Peyer's patch (tissue), 4 donors: ENCODE results near the gene MED13L. TPM values are rescaled to one million over a fixed set of nuclear protein-coding genes. Genes with fewer than 3 reads are reported as not detected.

Experiments used
- DNase-seq, 3 donors: peaks; one replicate each; pipeline ENCODE4 v3.0.0-alpha.2; 2017 to 2019
- H3K27ac ChIP-seq, 4 donors: fragments of 200-600 bp; sonication (generic); one replicate each; pipeline ENCODE4 v1.5.1; 2016 to 2019
- H3K27me3 ChIP-seq, 2 donors: fragments of 200-600 bp; sonication (generic); one replicate each; pipeline ENCODE4 v1.5.1; 2019
- H3K36me3 ChIP-seq, 3 donors: fragments of 200-600 bp; sonication (generic); one replicate each; pipeline ENCODE4 v1.5.1; 2016 to 2019
- H3K4me1 ChIP-seq, 4 donors: fragments of 200-600 bp; sonication (generic); one replicate each; pipeline ENCODE4 v1.5.1; 2016 to 2019
- H3K4me3 ChIP-seq, 4 donors: fragments of 200-600 bp; sonication (generic); 1 replicate in 3 of 4; 2 replicates in 1 of 4; pipeline ENCODE4 v1.5.1; 2016 to 2019; ENCODE audit warnings: mild to moderate bottlenecking in 1 of 4
- H3K9me3 ChIP-seq, 4 donors: fragments of 200-600 bp; sonication (generic); one replicate each; pipeline ENCODE4 v1.5.1; 2016 to 2019; ENCODE audit warnings: mild to moderate bottlenecking in 1 of 4
- POLR2A ChIP-seq, 2 donors: fragments of 450-650 bp; IDR thresholded peaks; one replicate each; pipeline ENCODE4 v1.5.1; 2017; ENCODE audit warnings: antibody characterized with exemption in 2 of 2, mild to moderate bottlenecking in 2 of 2, moderate library complexity in 2 of 2
- total RNA-seq, 4 donors: library from RNA; depleted of rRNA; stranded (reverse); fragments of >200 nt; gene quantifications; one replicate each; pipeline ENCODE4 v1.1.0, GENCODE V29; 2016
- TF ChIP-seq, protein P1 (sequence below), 6 experiments: fragments of 450-650 bp in 4 of 6; fragments of 200-600 bp in 2 of 6; sonication (generic) in 1 of 6; IDR thresholded peaks; one replicate each; pipeline ENCODE4 v1.5.1; 2017 to 2019; ENCODE audit warnings: antibody characterized with exemption in 6 of 6, mild to moderate bottlenecking in 3 of 6, moderate library complexity in 1 of 6

Gene MED13L
- total RNA-seq, 4 donors from 2014 or later, result 127 to 181 (median 145) TPM

DNA sequence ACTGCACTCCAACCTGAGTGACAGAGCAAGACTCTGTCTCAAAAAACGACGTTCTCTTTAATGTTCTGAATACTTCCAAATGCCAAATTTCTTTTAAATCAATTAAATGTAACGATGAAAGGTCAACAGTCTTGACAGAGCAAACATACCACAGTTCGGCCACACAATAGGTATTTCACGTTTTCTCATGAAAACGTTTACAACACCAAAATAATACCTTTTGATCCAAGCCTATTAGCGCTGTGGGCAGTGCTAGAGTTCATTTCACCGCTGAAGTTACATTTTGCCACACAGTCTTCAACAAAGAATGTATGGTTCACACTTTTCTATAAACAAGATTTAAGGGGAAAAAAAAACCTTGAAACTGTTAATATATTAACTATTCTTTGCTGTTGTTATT, 122.1 kb downstream of the MED13L start:
- peaks cover 0 to 9% (median 0%) of the 10 kb centered on the region in 4 donors for H3K4me1 ChIP-seq

DNA sequence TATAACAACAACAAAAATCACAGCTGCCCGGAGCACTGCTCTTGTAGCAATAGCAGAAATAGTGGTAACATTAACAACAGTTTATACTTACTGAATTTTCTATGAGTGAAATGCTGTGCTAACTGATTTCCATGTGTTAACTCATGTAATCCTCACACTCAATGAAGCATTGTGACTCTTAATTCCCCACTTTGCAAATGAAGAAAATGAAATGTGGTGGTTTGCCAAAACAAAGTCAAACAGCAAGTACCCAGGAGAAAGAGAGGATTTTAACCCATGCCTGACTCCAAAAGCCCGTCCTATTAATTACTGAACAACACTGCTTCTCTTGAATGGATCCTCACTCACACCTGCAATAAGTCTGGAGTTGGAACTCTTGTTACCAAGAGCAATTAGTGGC, 123.5 kb downstream of the MED13L start:
- Histone ChIP-seq H3K36me3 (no peaks in the 10 kb centered on the region), H3K4me3 (no peak overlapping the region), H3K27me3 (no peaks in the 10 kb centered on the region), H3K27ac (no peak overlapping the region), H3K9me3 (no peaks in the 10 kb centered on the region), H3K4me1 (peaks cover 0 to 10% (median 0%) of the 10 kb centered on the region in 4 donors)
- TF ChIP-seq, protein P1, sequence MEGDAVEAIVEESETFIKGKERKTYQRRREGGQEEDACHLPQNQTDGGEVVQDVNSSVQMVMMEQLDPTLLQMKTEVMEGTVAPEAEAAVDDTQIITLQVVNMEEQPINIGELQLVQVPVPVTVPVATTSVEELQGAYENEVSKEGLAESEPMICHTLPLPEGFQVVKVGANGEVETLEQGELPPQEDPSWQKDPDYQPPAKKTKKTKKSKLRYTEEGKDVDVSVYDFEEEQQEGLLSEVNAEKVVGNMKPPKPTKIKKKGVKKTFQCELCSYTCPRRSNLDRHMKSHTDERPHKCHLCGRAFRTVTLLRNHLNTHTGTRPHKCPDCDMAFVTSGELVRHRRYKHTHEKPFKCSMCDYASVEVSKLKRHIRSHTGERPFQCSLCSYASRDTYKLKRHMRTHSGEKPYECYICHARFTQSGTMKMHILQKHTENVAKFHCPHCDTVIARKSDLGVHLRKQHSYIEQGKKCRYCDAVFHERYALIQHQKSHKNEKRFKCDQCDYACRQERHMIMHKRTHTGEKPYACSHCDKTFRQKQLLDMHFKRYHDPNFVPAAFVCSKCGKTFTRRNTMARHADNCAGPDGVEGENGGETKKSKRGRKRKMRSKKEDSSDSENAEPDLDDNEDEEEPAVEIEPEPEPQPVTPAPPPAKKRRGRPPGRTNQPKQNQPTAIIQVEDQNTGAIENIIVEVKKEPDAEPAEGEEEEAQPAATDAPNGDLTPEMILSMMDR (IDR thresholded peaks at IDR 0.05), result no peak
- TF ChIP-seq POLR2A (IDR thresholded peaks at IDR 0.05), result no peak
- no peak for DNase-seq

More for the DNA sequence above, 122.1 kb downstream of the MED13L start:
- no peak overlapping the region for H3K4me3 ChIP-seq
- DNase-seq, result no peak
- H3K9me3 ChIP-seq, result no peaks in the 10 kb centered on the region
- TF ChIP-seq, protein P1 (IDR thresholded peaks at IDR 0.05), result no peak
- no peak for TF ChIP-seq POLR2A (IDR thresholded peaks at IDR 0.05)
- H3K27me3 ChIP-seq, result no peaks in the 10 kb centered on the region
- no peaks in the 10 kb centered on the region for H3K36me3 ChIP-seq
- H3K27ac ChIP-seq, result no peak overlapping the region

DNA sequence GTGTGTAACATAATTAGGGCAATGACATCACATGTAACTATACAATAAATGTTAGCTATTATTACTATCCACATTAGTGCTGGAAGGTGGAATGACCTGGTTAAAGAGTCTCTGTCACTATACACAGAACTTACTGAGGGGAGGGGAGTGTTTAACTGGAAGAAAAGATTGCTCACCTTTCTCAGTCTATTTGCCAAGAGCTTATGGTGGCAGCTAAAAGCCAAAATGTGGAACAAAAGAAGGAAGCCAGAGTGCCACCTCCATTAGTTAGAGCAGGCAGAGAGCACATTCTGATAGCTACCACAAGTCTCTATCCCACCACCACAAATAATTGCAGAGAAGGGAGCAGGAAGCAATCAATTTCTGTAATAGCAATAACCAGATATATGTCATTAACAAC, 124.4 kb downstream of the MED13L start:
- DNase-seq, result no peak
- peaks cover 0 to 10% (median 0%) of the 10 kb centered on the region in 4 donors for H3K4me1 ChIP-seq
- TF ChIP-seq, protein P1 (IDR thresholded peaks at IDR 0.05), result no peak
- no peak for TF ChIP-seq POLR2A (IDR thresholded peaks at IDR 0.05)
- no peaks in the 10 kb centered on the region for H3K27me3 ChIP-seq
- H3K27ac ChIP-seq, result no peak overlapping the region
- H3K9me3 ChIP-seq, result no peaks in the 10 kb centered on the region
- no peaks in the 10 kb centered on the region for H3K36me3 ChIP-seq
- H3K4me3 ChIP-seq, result no peak overlapping the region

DNA sequence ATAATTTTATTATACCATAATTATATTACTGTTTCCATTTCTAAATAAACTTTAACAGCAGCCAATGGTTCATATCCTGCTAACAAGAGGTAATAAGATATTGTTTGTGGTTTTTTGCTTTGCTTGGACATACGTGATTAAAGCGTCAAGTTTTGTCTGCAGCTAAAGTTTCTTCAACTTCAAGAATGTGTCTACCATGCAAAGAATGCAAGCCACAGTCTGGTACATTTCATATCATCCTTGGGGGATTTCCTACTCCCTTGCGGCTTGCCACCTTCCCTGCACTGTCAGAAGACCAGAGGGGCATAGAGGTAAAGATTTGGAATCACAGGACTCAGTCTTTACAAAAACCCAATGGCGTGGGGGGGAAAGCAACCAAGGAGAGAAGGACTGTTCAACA, 125.2 kb downstream of the MED13L start:
- Histone ChIP-seq H3K4me1 (peaks cover 0 to 6% (median 0%) of the 10 kb centered on the region in 4 donors), H3K27ac (no peak overlapping the region), H3K4me3 (no peak overlapping the region), H3K36me3 (no peaks in the 10 kb centered on the region), H3K27me3 (no peaks in the 10 kb centered on the region), H3K9me3 (no peaks in the 10 kb centered on the region)
- no peak for DNase-seq
- TF ChIP-seq, protein P1 (IDR thresholded peaks at IDR 0.05), result no peak
- TF ChIP-seq POLR2A (IDR thresholded peaks at IDR 0.05), result no peak

DNA sequence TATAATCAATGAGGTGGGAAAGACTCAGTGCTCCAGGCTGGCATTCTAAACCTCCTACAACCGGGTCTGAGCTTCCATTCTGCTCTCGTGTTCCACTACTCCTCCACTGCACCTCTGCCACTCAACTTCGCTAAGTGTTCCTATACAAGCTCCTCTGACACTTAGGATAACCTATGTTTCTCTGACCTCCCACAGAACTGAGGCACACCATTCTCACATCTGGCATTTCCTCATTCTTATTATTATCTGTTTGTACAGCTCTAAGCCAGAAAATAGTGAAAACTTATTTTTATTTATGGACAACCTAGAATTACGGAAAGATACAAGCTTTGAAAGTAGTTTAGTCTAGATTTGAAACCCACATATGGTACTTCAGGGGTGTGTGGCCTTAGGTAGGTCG, 127.0 kb downstream of the MED13L start:
- TF ChIP-seq, protein P1 (IDR thresholded peaks at IDR 0.05), result no peak
- no peak for TF ChIP-seq POLR2A (IDR thresholded peaks at IDR 0.05)
- no peak overlapping the region for H3K4me3 ChIP-seq
- no peak overlapping the region for H3K27ac ChIP-seq
- no peaks in the 10 kb centered on the region for H3K36me3 ChIP-seq
- peaks cover 0 to 6% (median 0%) of the 10 kb centered on the region in 4 donors for H3K4me1 ChIP-seq
- no peaks in the 10 kb centered on the region for H3K9me3 ChIP-seq
- DNase-seq, result no peak
- no peaks in the 10 kb centered on the region for H3K27me3 ChIP-seq

DNA sequence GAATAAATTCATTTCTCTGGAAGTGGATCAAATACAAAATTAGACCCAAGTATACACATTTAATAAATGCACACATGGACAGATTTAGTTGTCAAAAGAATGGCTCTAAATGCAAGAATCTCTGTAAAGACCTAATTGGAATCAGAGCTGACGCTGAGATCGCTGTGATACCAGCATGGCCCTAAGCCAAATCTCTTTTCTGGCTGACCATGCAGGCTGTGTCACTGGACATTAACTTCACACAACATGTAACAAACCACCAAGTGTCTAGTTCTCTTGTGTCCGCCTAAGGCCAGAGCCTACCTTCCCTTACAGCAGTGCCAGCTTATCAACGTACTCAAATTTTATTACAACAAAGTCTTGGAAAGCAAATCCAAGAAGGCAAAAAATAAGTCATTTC, 127.5 kb downstream of the MED13L start:
- H3K4me1 ChIP-seq, result peaks cover 0 to 6% (median 0%) of the 10 kb centered on the region in 4 donors
- TF ChIP-seq, protein P1 (IDR thresholded peaks at IDR 0.05), result no peak
- no peak for TF ChIP-seq POLR2A (IDR thresholded peaks at IDR 0.05)
- H3K27me3 ChIP-seq, result no peaks in the 10 kb centered on the region
- no peak overlapping the region for H3K27ac ChIP-seq
- DNase-seq, result no peak
- no peaks in the 10 kb centered on the region for H3K36me3 ChIP-seq
- H3K9me3 ChIP-seq, result no peaks in the 10 kb centered on the region
- no peak overlapping the region for H3K4me3 ChIP-seq
